ENCODE results near the gene PPP1R9B.

PPP1R9B gene

GRCh38 chr17:50155115-50155819 is 4.8 kb upstream of the PPP1R9B start:
- no peak for DNase-seq

DNA sequence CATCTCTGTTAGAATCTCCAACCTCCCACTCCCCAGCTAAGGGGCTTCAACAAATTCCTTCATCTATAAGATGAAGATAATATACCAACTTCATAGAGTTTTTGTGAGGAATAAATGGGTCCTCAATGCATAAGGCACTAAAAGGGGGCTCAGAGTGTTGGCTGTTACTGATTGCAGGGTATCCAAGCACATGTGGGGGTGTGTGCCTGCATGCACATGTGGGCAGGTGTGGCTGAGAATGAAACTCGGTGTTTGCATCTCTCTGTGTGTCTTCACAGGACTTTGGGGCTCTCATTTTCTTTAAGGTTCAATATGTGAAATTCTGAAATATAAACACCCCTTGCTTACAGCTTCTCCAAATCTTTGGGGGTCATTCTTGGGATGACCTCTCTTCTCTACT is 4.1 kb upstream of the PPP1R9B start:
- DNase-seq, result no peak

- DNase-seq, result no peak
Observed at GRCh38 chr17:50153650-50154575, 3.4 kb upstream of the PPP1R9B start.

- DNase-seq, result no peak
Observed at GRCh38 chr17:50152736-50153135, 2.3 kb upstream of the PPP1R9B start.

DNA sequence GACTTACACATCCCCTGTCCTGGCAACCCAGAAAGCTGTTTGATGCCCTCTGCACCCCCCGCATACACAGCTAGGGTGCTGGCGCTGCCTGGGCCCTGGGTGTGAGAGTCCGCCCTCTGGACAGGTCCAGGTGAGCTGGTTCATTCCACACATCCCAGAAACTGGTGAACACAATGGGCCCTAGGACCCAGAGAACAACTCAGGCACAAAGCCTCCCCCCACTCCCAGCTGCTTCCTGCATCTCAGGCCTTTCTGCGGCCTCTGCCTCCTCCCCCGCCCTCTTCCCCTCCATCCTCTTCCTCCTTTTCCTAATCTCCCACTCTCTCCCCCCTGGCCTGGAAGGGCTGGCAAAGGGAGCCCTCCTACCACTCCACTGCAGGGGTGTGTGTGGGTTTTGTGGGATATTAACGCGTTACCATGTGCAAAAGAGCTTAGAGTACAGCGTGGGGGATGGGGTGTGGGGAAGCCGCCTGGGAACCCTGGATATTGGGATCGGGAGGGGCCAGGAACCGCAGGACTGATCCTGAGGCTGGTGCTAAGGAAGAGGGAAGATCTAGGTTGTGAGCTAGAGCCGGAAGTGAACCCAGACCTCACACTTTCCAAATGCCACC is 1.6 kb upstream of the PPP1R9B start:
- DNase-seq, result peak; percentile 21

DNA sequence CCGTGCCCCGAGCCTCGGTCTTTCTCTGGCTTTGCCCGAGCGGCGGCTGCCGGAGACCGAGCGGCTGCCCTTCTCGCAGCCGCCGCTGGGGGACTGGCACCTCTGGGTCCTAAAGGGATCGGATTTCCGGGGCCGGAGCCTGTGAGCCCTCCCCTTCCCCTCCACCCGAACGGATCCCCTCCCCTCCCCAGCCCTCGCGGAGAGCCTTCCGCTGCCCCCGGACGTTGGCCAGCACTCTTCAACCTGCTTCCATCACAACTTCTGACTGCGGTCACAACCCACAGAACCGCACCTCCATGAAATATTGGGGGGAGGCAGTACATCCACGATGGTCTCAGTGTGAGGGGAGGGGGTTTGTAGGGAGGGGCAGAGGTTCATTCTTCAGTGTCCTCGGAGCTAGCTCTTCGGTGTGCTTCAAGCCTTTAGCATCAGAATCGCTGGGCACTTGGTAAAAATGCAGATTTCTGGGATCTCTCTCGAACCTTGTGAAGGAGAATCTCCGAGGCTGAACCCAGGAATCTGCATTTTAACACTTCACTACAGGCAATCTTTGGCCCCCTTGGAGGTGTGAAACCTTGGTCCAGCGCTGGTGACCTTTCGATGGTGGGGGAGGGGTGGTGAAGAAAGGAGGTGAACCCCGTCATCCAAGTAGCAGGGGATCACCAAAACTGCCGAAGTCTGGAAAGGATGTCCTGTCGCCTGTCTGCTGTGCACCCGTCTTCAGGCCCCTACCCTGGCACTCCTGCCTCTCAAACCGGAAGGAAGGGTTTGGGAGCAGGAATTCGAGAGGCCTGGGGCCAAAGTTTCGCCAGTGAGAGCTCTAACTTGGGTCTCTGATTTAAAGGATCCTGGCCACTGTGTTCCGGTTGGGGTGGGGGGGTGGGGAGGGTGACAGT is 812 bp upstream of the PPP1R9B start:
- DNase-seq, result peak; percentile 79

GRCh38 chr17:50149417-50150353 is 792 bp downstream of the PPP1R9B start:
- DNase-seq, result peak; percentile 52

- DNase-seq, result no peak
Observed at GRCh38 chr17:50149091-50149416, 1.4 kb downstream of the PPP1R9B start.

- peak; percentile 65 for DNase-seq
Observed at GRCh38 chr17:50148226-50149090, 2.0 kb downstream of the PPP1R9B start.

- DNase-seq, result no peak
Observed at GRCh38 chr17:50147841-50148225, 2.6 kb downstream of the PPP1R9B start.

DNA sequence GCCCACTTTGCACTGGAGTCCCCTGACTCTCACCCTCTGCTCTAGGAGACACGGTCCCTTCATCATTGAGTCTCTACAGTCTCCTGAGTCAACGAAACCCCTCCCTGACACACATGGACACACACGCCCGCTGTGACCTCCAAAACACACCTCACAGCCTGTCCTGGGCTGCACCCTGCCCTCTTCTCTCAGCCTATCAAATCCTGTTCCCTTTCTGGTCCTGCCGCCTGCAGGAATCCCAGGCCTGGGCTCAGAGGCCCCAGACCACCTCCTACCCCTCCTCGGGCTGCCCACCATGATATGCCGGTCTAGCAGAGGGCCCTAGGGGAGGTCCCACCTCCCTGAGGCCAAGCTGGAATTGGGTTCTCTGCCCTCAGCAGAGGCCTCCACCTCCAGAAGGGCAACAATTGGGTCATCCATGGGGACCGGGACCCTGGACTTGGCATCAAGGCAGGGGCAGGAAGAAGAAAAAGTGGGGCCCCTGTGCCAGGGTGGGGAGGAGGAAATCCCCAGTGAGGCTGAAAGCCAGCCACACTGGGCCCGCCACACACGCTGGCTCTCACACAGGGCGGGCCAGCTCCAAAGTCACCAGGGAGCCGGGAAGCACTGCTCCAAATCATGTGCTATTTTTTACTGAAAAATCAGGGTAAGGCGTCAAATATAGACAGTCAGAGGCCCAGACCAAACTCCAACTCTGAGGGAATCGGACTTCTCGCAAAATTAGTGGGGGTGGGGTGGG is 3.4 kb downstream of the PPP1R9B start:
- peak; percentile 22 for DNase-seq

DNA sequence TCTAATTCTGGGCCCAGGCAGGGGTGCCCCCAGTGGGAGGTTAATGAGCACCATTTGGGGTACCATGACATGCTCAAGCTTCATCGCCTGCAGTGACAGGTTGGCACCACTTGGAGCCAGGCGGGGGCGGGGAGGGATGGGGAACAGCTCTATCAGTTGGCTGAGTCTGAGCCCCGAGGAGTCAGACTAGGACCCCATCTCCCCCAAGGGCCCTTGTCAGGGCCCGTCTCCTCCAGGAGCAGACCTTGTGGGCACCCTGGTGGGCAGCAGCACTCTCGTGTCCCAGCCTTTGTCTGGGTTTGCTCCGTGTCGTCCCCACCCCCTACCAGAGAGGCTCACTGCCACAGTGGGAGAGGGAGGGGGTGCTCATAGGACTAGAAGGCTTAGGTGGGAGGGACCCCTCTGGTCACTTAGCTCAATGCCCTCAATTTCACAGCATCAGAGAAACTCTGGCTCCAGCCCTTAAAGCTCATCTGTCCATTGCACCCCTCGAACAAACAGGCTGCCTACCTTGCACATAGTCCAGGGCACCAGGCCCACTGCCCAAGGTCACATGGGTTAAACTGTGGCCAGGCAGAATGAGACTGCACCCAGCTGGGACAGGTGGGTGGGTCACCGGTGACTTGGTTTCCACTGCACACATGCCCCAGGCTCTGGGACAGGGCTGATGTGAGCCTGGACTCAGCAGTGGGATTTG is 4.1 kb downstream of the PPP1R9B start:
- peak; percentile 34 for DNase-seq

DNA sequence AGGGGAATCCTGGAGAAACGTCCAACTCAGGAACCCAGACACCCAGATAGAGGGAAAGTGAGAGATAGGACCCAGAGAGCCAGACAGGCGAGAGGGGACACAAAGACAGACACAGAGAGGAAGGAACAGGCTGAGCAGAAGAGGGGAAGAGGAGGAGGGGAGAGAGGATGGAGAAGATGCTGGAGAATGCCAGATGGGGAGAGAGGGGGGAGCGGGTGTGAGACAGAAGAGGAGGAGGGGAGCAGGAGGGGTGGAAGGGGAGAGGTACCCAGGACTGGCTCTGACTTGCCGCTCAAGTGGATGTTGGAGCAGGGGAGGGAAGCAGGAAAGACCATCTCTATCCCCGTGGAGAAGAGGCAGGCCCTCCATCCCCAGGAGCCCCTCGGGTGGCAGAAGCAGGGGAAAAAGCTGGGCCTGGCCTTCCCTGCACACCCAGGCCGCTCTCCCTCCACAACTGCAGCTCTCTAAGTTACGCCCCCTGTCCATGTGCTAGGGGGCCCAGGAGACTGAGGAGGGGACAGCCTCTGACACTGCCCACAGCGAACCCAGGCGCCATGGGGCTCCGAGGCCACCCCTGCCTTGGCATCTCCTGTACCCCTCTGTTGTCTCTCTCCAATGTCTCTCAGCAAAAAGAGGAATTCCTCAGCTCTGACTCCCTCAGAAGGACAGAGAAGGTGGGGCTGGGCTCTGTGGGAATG is 4.8 kb downstream of the PPP1R9B start:
- no peak for DNase-seq

- DNase-seq, result no peak
Observed at GRCh38 chr17:50144845-50145531, 5.5 kb downstream of the PPP1R9B start.

DNA sequence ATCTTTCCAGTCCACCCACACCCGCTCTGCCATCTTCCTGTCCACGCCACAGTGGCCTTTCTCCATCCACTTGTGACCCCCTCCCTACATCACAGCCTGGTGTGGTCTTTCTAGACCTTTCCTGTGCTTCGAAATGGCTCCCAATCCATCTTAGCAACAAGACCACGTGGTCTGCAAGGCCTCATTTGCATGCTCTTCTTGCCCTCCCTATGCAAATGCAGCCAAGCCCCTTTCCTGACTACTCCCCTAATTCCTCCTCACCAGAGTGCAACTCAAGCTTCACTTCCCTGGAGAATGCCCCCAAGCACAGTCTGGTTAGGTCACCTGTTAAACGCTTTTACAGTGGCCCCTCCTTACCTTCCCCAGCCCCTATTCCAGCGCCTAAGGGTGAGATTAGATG is 6.1 kb downstream of the PPP1R9B start:
- no peak for DNase-seq

- DNase-seq, result no peak
Observed at GRCh38 chr17:50143461-50144176, 6.9 kb downstream of the PPP1R9B start.

GRCh38 chr17:50141745-50142110 is 8.7 kb downstream of the PPP1R9B start:
- no peak for DNase-seq

Data from T-helper 9 cell (primary cell).